T-helper 2 cell (primary cell): ENCODE measurements around the gene SNX18.

Source experiments
- DNase-seq, 5 experiments: peaks; one replicate each; pipeline versions ENCODE4 v3.0.0 to v3.0.0-alpha.2; 2012 to 2022

The SNX18 gene

DNA sequence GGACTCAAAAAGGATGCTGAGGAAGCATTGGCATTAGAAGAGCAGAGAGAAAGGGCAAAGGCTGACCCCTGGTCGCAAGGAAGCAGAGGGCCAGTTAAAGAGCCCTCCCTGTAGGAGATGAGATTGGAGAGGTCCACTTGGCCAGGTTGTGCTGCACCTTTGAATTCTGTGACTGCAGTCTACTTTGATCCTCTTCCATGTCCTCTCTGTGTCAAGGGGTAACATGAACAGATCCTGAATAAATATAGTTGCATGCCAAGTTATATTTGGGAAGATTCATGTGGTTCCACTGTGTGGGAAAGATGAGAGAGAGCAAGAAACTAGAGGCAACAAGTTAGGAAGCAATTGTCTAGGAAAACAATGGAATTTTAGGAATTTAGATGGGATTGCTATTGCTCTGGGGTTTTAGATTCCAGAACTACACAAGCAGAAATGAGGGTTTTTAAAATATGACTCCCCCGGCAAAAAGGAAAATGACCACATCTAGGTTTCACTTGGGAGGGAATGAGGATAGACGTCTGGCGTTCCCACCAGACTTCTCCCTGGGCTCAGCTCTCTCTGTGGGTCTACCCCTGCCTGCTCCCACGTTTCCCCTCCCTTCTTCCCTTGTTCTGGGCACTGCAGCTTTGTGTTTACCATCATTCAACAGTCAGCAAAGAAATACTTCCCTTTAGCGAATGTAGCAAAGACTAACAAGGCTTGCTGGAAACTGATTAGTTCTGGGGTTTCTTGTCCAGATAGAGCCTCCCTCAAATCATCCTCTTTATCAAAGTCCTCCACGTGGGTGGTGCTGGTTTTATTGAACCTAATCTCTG is 63.6 kb downstream of the SNX18 start:
- no peak for DNase-seq

- no peak for DNase-seq
These were observed 64.4 kb downstream of the SNX18 start for GRCh38 chr5:54581831-54582548.

GRCh38 chr5:54586336-54586735 is 68.8 kb downstream of the SNX18 start:
- no peak for DNase-seq

GRCh38 chr5:54589786-54590185 is 72.2 kb downstream of the SNX18 start:
- no peak for DNase-seq

- DNase-seq, result no peak
These were observed 73.3 kb downstream of the SNX18 start for GRCh38 chr5:54590824-54591223.

GRCh38 chr5:54593779-54594178 is 76.2 kb downstream of the SNX18 start:
- DNase-seq, result no peak

GRCh38 chr5:54594181-54594580 is 76.6 kb downstream of the SNX18 start:
- DNase-seq, result no peak

- DNase-seq, result no peak
These were observed 78.2 kb downstream of the SNX18 start for GRCh38 chr5:54595721-54596120.
